GM23248 (cell line): ENCODE measurements around the gene MXI1. TPM values are rescaled to one million over a fixed set of nuclear protein-coding genes. Genes with fewer than 3 reads are reported as not detected.

Source experiments
- DNase-seq: peaks from one replicate; pipeline ENCODE4 v3.0.0-alpha.2; 2015
- H2AFZ ChIP-seq: fragments of 200-600 bp; sonication (generic); 2 replicates; pipeline ENCODE4 v1.6.1; 2016; ENCODE audit warnings: antibody characterized with exemption
- H3F3A ChIP-seq: fragments of 200-600 bp; sonication (generic); 2 replicates; pipeline ENCODE4 v1.6.1; 2016; ENCODE audit warnings: mild to moderate bottlenecking, antibody characterized with exemption, mixed run types; ENCODE audit not compliant: insufficient read depth
- H3K27ac ChIP-seq: fragments of 200-600 bp; sonication (generic); 2 replicates; pipeline ENCODE4 v1.5.1; 2016; ENCODE audit warnings: mild to moderate bottlenecking
- H3K27me3 ChIP-seq: fragments of 200-600 bp; sonication (generic); replicated peaks from 2 replicates; pipeline ENCODE4 v1.6.1; 2016; ENCODE audit warnings: mild to moderate bottlenecking; ENCODE audit not compliant: insufficient read depth
- H3K36me3 ChIP-seq: fragments of 200-600 bp; sonication (generic); 2 replicates; pipeline ENCODE4 v1.6.1; 2016; ENCODE audit warnings: low read depth, mild to moderate bottlenecking
- H3K4me1 ChIP-seq: fragments of 200-600 bp; sonication (generic); 2 replicates; pipeline ENCODE4 v1.6.1; 2016; ENCODE audit warnings: mild to moderate bottlenecking; ENCODE audit not compliant: insufficient read depth
- H3K4me2 ChIP-seq: fragments of 200-600 bp; sonication (generic); one replicate; pipeline ENCODE4 v1.6.1; 2016; ENCODE audit warnings: mild to moderate bottlenecking; ENCODE audit not compliant: unreplicated experiment
- H3K4me3 ChIP-seq: fragments of 200-600 bp; sonication (generic); 2 replicates; pipeline ENCODE4 v1.5.1; 2016; ENCODE audit warnings: mild to moderate bottlenecking
- H3K79me2 ChIP-seq: fragments of 200-600 bp; sonication (generic); 2 replicates; pipeline ENCODE4 v1.6.1; 2016; ENCODE audit warnings: mild to moderate bottlenecking; ENCODE audit not compliant: insufficient read depth
- H3K9ac ChIP-seq: fragments of 200-600 bp; sonication (generic); 2 replicates; pipeline ENCODE4 v1.6.1; 2016; ENCODE audit warnings: mild to moderate bottlenecking
- H3K9me2 ChIP-seq: fragments of 200-600 bp; sonication (generic); 2 replicates; pipeline ENCODE4 v1.6.1; 2016; ENCODE audit warnings: mixed run types, mild to moderate bottlenecking, moderate library complexity; ENCODE audit not compliant: insufficient read depth
- H3K9me3 ChIP-seq: fragments of 200-600 bp; sonication (generic); one replicate; pipeline ENCODE4 v1.6.1; 2017; ENCODE audit warnings: low read depth
- H4K20me1 ChIP-seq: fragments of 200-600 bp; sonication (generic); 2 replicates; pipeline ENCODE4 v1.6.0; 2016; ENCODE audit not compliant: insufficient read depth
- EZH2 ChIP-seq: fragments of 200-600 bp; sonication (generic); IDR thresholded peaks from 2 replicates; pipeline ENCODE4 v1.6.1; 2018; ENCODE audit warnings: antibody characterized with exemption, mild to moderate bottlenecking; ENCODE audit not compliant: insufficient read depth, poor library complexity, severe bottlenecking
- EZH2phosphoT487 ChIP-seq: fragments of 200-600 bp; sonication (generic); IDR thresholded peaks from 2 replicates; pipeline ENCODE4 v1.6.1; 2018; ENCODE audit warnings: antibody characterized with exemption, moderate library complexity, mild to moderate bottlenecking, low read depth; ENCODE audit not compliant: insufficient read depth
- WGBS, 2 experiments: methylation state at CpG; one replicate each; pipeline ENCODE4 v1.1.6; 2015 to 2017; ENCODE audit warnings: low lambda C conversion rate in 2 of 2, low coverage in 1 of 2; ENCODE audit errors: missing lambda C conversion rate in 2 of 2; 5-methylcytosine and 5-hydroxymethylcytosine counted together
- in situ Hi-C: fragments of 300-500 bp; cut with MboI; formaldehyde crosslinking; loops from 2 replicates; pipeline ENCODE4 v1.15.0; 2020
- polyA plus RNA-seq: library from polyadenylated mRNA; unstranded; fragments of >200 nt; fragmentation: Nextera tagmentation; extraction: Ambion mirVana; gene quantifications from 2 replicates; pipeline ENCODE4 v1.2.1, GENCODE V29; 2016
- total RNA-seq: library from RNA; depleted of rRNA; stranded (reverse); fragments of >200 nt; shearing (Covaris generic); gene quantifications from 2 replicates; pipeline ENCODE4 v1.2.3, GENCODE V29; 2014

The MXI1 gene
- total and polyA plus RNA-seq, 2 experiments from 2014 or later: 17.6 to 25.7 TPM

- no peaks in the 10 kb centered on the region; the same call in 1 of the 2 replicates for H4K20me1 ChIP-seq
- peaks cover 5% of the 10 kb centered on the region for H3K36me3 ChIP-seq
- H3K27ac ChIP-seq: no peak overlapping the region
- no peaks in the 10 kb centered on the region for H3K9me3 ChIP-seq
- no peak overlapping the region for H2AFZ ChIP-seq
- TF ChIP-seq EZH2: no peak
- no peak for TF ChIP-seq EZH2phosphoT487
- 50% methylated on average over 4 of the region's 4 CpGs for whole genome bisulfite sequencing, 2 experiments
- no peaks in the 10 kb centered on the region for H3K9me2 ChIP-seq
- H3K4me2 ChIP-seq: no peak overlapping the region
- H3F3A ChIP-seq: peaks cover 18% of the 10 kb centered on the region
- H3K4me3 ChIP-seq: no peak overlapping the region
- H3K79me2 ChIP-seq: peaks cover 19% of the 10 kb centered on the region
- H3K4me1 ChIP-seq: peaks cover 36% of the 10 kb centered on the region
- peak; percentile 26 for DNase-seq
- in situ Hi-C loops: loop anchor here (25.0 kb wide), 1 partner anchor 579 kb away; no protein-coding TSS in a partner anchor
- H3K27me3 ChIP-seq: no peaks in the 10 kb centered on the region
- no peak overlapping the region for H3K9ac ChIP-seq
These were observed 100.4 kb downstream of the MXI1 start for GRCh38 chr10:110307805-110308204.

- Histone ChIP-seq H3K27ac (no peak overlapping the region), H3K4me2 (no peak overlapping the region), H2AFZ (peak overlapping the region; percentile 34; the same call in 1 of the 2 replicates), H3K4me3 (no peak overlapping the region), H3F3A (peaks cover 15% of the 10 kb centered on the region), H3K27me3 (no peaks in the 10 kb centered on the region), H3K79me2 (no peaks in the 10 kb centered on the region), H3K9ac (no peak overlapping the region), H4K20me1 (no peaks in the 10 kb centered on the region), H3K36me3 (no peaks in the 10 kb centered on the region), H3K9me2 (no peaks in the 10 kb centered on the region), H3K4me1 (peaks cover 26% of the 10 kb centered on the region), H3K9me3 (no peaks in the 10 kb centered on the region)
- in situ Hi-C loops: loop anchor here (25.0 kb wide), 1 partner anchor 577 kb away; no protein-coding TSS in a partner anchor
- DNase-seq: peak; percentile 6
- 15 to 25% methylated on average over 3 of the region's 3 CpGs for WGBS, 2 experiments
- no peak for TF ChIP-seq EZH2
- no peak for TF ChIP-seq EZH2phosphoT487
These were observed 103.3 kb downstream of the MXI1 start for GRCh38 chr10:110310741-110311140.

- no peaks in the 10 kb centered on the region for H3K79me2 ChIP-seq
- no peaks in the 10 kb centered on the region for H3K27me3 ChIP-seq
- in situ Hi-C loops: loop anchor here (25.0 kb wide), 1 partner anchor 576 kb away; no protein-coding TSS in a partner anchor
- no peaks in the 10 kb centered on the region for H4K20me1 ChIP-seq
- WGBS, 2 experiments: 0% methylated on average over 3 of the region's 3 CpGs
- peak overlapping the region; percentile 34; the same call in 1 of the 2 replicates for H2AFZ ChIP-seq
- TF ChIP-seq EZH2phosphoT487 (no peak), EZH2 (no peak)
- DNase-seq: peak; percentile 82
- H3F3A ChIP-seq: peaks cover 12% of the 10 kb centered on the region
- no peaks in the 10 kb centered on the region for H3K9me3 ChIP-seq
- H3K9me2 ChIP-seq: no peaks in the 10 kb centered on the region
- no peaks in the 10 kb centered on the region for H3K36me3 ChIP-seq
- no peak overlapping the region for H3K4me3 ChIP-seq
- no peak overlapping the region for H3K9ac ChIP-seq
- peaks cover 23% of the 10 kb centered on the region for H3K4me1 ChIP-seq
- no peak overlapping the region for H3K27ac ChIP-seq
- peak overlapping the region; percentile 45 for H3K4me2 ChIP-seq
These were observed 104.0 kb downstream of the MXI1 start for GRCh38 chr10:110311357-110311949.

GRCh38 chr10:110312206-110312605 lies 104.8 kb downstream of the MXI1 start:
- no peak overlapping the region for H3K27ac ChIP-seq
- H3K9me3 ChIP-seq: no peaks in the 10 kb centered on the region
- no peak overlapping the region; the same call in 1 of the 2 replicates for H2AFZ ChIP-seq
- no peak for DNase-seq
- peaks cover 23% of the 10 kb centered on the region for H3K4me1 ChIP-seq
- no peaks in the 10 kb centered on the region for H3K27me3 ChIP-seq
- no peak for TF ChIP-seq EZH2
- TF ChIP-seq EZH2phosphoT487: no peak
- no peaks in the 10 kb centered on the region for H3K79me2 ChIP-seq
- WGBS, 2 experiments: 16 to 23% methylated on average over 2 of the region's 2 CpGs
- peaks cover 12% of the 10 kb centered on the region for H3F3A ChIP-seq
- no peak overlapping the region for H3K4me3 ChIP-seq
- H3K36me3 ChIP-seq: no peaks in the 10 kb centered on the region
- no peaks in the 10 kb centered on the region for H4K20me1 ChIP-seq
- in situ Hi-C loops: loop anchor here (25.0 kb wide), 1 partner anchor 575 kb away; no protein-coding TSS in a partner anchor
- no peak overlapping the region for H3K9ac ChIP-seq
- H3K9me2 ChIP-seq: no peaks in the 10 kb centered on the region
- no peak overlapping the region for H3K4me2 ChIP-seq
